Omental fat pad (tissue), 4 donors: ENCODE measurements around the gene LIN7C. TPM values are rescaled to one million over a fixed set of nuclear protein-coding genes. Genes with fewer than 3 reads are reported as not detected.
A peak's percentile ranks its signal among the peaks of the same experiment; 100 is the strongest.

ENCODE experiments used
- ATAC-seq: fragments of 150-250 bp; one replicate; pipeline ENCODE4 v1.9.1; 2016; ENCODE audit warnings: mild to moderate bottlenecking, moderate library complexity; ENCODE audit not compliant: low FRiP score
- DNase-seq: peaks from one replicate; pipeline ENCODE4 v3.0.0-alpha.2; 2019; ENCODE audit warnings: low spot score
- total RNA-seq, 4 donors: library from RNA; depleted of rRNA; stranded (reverse); fragments of >200 nt; gene quantifications; one replicate each; pipeline ENCODE4 v1.1.0, GENCODE V29; 2016
- TF ChIP-seq, protein P1 (sequence below), 3 donors: fragments of 450-650 bp; IDR thresholded peaks; one replicate each; pipeline ENCODE4 v1.5.1; 2016 to 2017; ENCODE audit warnings: antibody characterized with exemption in 3 of 3, mild to moderate bottlenecking in 3 of 3, moderate library complexity in 2 of 3

The LIN7C gene
- total RNA-seq, 4 donors from 2014 or later: 26.5 to 37.7 (median 30.3) TPM

DNA sequence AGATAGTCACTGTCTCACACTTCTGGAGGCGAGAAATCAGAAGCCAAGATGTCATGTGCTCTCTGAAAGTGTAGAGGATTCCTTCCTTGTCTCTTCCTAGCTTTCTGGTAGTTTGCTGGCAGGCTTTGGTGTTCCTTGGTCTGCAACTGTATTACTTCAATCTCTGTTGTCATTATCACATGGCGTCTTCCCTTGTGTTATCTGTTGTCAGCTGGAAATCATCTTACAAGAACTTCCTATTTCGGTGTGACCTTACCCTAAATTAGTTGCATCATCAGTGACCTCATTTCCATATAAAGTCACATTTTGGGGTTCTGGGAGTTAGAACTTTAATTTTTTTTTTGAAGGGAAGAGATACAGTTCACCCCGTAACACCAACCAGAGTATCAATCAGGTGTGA, 3.3 kb upstream of the LIN7C start:
- TF ChIP-seq, protein P1, sequence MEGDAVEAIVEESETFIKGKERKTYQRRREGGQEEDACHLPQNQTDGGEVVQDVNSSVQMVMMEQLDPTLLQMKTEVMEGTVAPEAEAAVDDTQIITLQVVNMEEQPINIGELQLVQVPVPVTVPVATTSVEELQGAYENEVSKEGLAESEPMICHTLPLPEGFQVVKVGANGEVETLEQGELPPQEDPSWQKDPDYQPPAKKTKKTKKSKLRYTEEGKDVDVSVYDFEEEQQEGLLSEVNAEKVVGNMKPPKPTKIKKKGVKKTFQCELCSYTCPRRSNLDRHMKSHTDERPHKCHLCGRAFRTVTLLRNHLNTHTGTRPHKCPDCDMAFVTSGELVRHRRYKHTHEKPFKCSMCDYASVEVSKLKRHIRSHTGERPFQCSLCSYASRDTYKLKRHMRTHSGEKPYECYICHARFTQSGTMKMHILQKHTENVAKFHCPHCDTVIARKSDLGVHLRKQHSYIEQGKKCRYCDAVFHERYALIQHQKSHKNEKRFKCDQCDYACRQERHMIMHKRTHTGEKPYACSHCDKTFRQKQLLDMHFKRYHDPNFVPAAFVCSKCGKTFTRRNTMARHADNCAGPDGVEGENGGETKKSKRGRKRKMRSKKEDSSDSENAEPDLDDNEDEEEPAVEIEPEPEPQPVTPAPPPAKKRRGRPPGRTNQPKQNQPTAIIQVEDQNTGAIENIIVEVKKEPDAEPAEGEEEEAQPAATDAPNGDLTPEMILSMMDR (IDR thresholded peaks at IDR 0.05): no peak
- ATAC-seq (no peak), DNase-seq (no peak)

DNA sequence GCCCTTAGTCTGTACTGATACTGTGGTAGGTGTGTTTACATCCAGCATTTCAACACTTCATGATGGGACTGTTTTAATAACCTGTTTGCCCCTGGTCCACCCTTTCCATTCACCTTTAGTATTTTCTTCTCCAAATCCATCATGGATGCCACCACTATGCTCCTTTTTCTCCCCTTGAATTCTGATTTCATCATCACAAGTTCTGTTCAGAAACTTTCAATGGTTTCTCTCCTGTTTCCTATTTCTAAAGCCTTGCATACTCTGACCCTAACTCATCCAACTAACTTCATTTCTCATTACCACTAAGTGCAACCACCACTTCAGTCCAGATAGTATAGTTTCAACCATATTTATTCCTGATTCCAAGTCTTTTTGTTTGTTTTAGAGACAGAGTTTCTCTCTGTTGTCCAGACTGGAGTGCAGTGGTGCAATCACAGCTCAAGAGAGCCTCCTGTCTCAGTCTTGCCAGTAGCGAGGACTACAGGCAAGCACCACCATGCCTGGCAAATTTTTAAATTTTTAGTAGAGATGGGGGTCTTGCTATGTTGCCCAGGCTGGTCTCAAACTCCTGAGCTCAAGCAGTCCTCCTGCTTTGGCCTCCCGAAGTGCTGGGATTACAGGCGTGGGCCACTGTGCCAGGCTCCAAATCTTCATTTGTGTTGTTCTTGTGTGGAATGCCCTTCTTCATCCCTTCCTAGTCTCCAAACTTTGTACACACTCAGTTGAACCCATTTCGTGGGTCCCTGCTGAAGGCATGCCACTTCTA, 1.2 kb upstream of the LIN7C start:
- TF ChIP-seq, protein P1 (IDR thresholded peaks at IDR 0.05): no peak
- DNase-seq (no peak), ATAC-seq (no peak)

DNA sequence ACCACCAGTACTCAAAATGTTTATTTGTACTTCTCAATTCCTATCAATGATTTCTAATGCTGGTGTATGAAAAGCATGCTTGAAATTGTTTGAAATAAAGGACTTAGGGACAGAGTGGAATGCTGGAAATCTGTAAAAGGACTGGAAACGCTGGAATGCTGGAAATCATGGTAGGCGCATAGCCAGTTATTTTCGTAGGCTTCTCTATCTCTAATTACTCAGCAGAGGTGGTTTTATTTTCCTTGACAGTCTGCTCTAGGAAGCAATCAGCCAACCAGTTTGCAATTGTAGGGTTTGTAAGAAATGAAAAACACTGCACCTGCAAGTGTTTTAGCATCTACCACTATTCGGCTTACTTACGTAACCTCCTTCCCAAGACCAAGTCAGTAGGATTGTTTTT, 788 bp downstream of the LIN7C start:
- no peak for DNase-seq
- ATAC-seq: peak; percentile 2
- TF ChIP-seq, protein P1 (IDR thresholded peaks at IDR 0.05): no peak

DNA sequence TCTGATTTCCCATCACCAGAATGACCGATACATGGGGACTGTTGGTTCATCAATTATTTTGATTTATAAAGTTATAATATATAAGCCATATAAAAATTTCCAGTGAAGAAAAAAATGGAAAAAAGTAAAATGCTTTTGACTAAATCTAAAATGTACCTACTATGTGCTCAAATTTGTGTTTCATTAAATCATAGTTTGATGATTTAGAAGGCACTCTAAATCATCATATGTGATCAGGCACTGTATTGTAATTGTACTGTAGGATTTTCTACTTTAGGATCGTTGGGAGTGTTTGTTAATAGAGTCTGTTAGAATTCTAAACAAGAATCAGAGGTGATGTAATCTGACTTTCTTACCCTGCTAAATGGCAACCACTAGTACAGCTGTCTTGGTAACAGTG, 2.4 kb downstream of the LIN7C start:
- TF ChIP-seq, protein P1 (IDR thresholded peaks at IDR 0.05): no peak
- ATAC-seq (no peak), DNase-seq (no peak)

GRCh38 chr11:27501100-27501499, 5.5 kb downstream of the LIN7C start:
- no peak for ATAC-seq
- TF ChIP-seq, protein P1 (IDR thresholded peaks at IDR 0.05): no peak
- no peak for DNase-seq

DNA sequence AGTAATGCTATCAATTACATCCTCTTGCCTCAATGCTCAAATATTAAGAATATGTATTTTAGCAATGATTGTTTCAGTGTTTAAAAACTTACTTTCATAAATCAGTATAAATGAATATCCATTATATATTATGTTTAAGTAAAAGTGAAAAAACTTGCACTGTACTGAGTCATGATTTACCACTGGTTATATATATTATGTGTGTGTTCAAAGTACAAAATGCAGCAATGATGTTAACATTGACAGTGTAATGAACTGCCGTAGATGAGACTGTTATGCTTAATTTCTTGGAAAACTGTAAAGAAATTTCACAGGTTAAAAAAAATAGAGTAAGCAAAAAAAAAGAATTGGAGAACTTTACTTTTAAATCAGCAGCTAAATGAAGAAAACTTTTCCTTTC, 8.7 kb downstream of the LIN7C start:
- no peak for ATAC-seq
- TF ChIP-seq, protein P1 (IDR thresholded peaks at IDR 0.05): no peak

DNA sequence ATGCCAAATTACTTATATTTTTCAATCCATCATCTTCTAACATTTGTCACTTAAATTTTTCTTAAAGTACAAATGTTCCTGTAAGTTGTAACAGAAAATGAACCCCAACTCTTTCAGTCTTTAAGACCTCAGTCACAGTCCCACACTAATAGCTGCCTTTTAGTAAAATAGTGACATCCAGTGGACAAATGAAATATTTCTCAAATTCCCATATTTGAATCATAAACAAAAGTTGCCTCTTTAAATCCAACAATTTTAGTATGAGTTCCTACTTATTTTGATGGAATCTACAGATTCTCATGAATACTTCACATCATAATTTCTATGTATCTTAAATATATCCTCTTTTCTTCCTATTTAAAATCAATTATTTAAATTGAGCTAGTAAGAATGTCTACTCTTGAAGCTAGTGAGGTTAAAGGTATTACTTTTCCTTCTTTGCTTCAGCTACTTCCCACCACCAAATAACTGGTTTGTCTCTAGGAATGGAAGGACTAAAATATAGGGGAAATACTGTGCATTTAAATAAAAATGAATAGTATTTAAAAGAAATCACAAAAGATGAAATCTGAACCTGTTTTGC, 9.2 kb downstream of the LIN7C start:
- ATAC-seq (no peak), DNase-seq (no peak)
- TF ChIP-seq, protein P1 (IDR thresholded peaks at IDR 0.05): no peak

More for the DNA sequence above, 8.7 kb downstream of the LIN7C start:
- no peak for DNase-seq
